ENCODE data around the gene PTCD2.

GRCh38 chr5:72296256-72296655 is 23.9 kb upstream of the PTCD2 start:
- TF ChIP-seq PHF8 (IDR thresholded peaks at IDR 0.05; ENCODE audit: borderline replicate concordance, low read length) (no peak), E2F1 (CRISPR knock-in tag; IDR thresholded peaks at IDR 0.05) (no peak), SIRT6 (IDR thresholded peaks at IDR 0.05; ENCODE audit: low read depth, low read length) (no peak), HDAC2 (IDR thresholded peaks at IDR 0.05) (no peak), RBM39 (optimal IDR thresholded peaks at IDR 0.05; ENCODE audit: low read depth, low read length) (no peak), REST (IDR thresholded peaks at IDR 0.05; ENCODE audit: borderline replicate concordance) (no peak), REST (CRISPR knock-in tag; IDR thresholded peaks at IDR 0.05; ENCODE audit: low read depth) (no peak), SAFB (IDR thresholded peaks at IDR 0.05; ENCODE audit: borderline replicate concordance, low read depth, low read length) (no peak), CBFA2T2 (conservative IDR thresholded peaks at IDR 0.05) (no peak), SRF (CRISPR knock-in tag; IDR thresholded peaks at IDR 0.05) (no peak), ELF1 (tag; IDR thresholded peaks at IDR 0.05) (no peak), GATA2 (CRISPR knock-in tag; IDR thresholded peaks at IDR 0.05) (no peak), CTCF (IDR thresholded peaks at IDR 0.05 in 2 of 3, conservative IDR thresholded peaks at IDR 0.05 in 1 of 3; ENCODE audit: insufficient read depth in 2 of 3, low read depth in 1 of 3, low read length in 3 of 3) (no peak)
